HG03159 (cell line): ENCODE measurements around the gene ZNF468.
"Not testable (repeated sequence)": the region's sequence is repeated elsewhere in the genome, so short reads cannot be mapped to it uniquely, and the experiment has no call there.

Experiments used
- ATAC-seq: cut with Tn5 transposase; IDR thresholded peaks from one replicate; pipeline ENCODE4 v1.9.1; 2021; ENCODE audit warnings: mild to moderate bottlenecking, moderate library complexity; ENCODE audit not compliant: unreplicated experiment

Gene ZNF468

DNA sequence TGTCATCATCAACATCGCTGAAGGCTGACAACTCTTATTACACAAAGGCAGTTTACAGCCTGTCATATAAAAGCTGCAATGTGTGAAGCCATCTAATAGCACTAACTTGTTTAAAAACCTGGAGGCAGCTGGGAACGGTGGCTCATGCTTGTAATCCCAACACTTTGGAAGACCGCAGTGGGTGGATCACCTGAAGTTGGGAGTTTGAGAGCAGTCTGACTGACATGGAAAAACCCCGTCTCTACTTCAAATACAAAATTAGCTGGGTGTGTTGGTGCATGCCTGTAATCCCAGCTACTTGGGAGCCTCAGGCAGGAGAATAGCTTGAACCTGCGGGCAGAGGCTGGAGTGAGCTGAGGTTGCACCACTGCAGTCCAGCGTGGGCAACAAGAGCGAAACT is 27.6 kb downstream of the ZNF468 start:
- not testable (repeated sequence) for ATAC-seq

GRCh38 chr19:52825765-52826164 is 31.7 kb downstream of the ZNF468 start:
- no peak for ATAC-seq

- ATAC-seq, result no peak
Measured at GRCh38 chr19:52823676-52824075, 33.7 kb downstream of the ZNF468 start.

GRCh38 chr19:52821204-52821960 is 36.0 kb downstream of the ZNF468 start, which contains the start of gene ZNF28:
TSS of gene ZNF28 (minus strand) at chr19:52821633. CDS start at chr19:52817958, 3,675 bp downstream.
- ATAC-seq, result peak; percentile 96

DNA sequence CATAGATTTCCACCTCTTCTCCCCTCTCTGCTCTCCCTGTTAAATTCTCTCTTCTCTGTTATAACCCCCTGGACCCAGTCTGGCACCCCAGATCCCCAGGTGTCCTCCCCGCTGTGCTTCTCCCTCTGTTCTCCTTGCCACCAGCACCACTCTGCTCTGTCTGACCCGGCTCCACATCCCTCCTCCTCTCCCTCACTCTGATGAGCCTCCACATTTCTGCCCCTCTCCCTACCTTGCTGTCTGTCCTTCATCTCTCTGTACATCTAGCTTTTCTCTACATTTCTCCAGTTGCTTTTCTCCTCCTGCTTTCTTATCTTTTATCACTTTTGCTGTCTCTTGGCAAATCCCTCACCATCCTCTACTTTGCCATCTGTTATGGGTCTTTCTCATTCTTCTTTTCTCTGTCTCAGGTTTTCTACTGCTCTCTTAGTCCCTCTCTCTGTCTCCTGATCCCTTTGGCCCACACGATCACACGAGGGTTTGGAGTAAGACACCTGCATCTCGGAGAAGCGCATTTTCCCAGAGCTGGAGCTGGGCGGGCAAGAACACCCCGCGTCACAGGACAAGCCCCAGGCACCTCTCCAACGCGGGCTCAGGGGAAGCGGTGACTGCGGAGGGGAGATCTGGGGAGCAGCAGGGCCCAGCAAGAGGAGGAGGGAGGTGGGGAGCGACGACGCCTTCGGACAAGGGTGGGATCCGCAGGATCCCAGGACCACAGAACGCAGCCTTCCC is 36.8 kb downstream of the ZNF468 start:
- peak; percentile 22 for ATAC-seq

DNA sequence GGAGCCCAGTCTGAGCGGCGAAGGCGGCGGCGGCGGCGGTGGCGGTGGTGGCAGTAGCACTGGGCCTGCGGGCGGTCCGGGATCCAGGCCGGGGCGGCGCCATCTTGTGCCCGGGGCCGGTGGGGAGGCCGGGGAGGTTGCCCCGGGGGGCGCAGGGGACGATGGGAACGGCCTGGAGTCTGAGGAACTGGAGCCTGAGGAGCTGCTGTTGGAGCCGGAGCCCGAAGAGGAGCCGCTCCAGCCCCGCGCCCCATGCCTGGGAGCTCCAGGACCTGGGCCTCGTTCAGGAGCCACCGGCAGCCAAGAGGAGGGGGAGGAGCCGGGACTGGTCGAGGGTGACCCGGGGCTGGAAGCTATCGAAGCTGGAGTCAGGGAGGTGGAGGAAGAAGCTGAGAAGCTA is 47.6 kb downstream of the ZNF468 start:
- no peak for ATAC-seq

DNA sequence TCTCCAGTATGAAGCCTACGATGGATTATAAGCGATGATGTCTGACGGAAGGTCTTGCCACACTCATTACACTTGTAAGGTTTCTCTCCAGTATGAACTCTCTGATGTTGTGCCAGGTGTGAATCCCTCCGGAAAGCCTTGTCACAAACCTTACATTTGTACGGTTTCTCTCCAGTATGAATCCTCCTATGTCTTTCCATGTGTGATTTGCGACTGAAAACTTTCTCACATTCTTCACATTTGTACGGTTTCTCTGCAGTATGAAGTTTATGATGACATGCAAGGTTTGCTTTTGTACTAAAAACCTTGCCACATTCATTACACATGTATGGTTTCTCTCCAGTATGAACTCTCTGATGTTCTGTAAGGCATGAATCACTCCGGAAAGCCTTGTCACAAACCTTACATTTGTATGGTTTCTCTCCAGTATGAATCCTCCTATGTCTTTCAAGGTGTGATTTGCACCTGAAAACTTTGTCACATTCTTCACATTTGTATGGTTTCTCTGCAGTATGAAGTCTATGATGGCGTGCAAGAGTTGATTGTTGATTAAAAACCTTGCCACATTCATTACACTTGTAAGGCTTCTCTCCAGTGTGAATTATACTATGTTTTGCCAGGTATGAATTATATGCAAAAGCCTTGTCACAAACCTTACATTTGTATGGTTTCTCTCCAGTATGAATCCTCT is 57.3 kb downstream of the ZNF468 start:
- not testable (repeated sequence) for ATAC-seq

GRCh38 chr19:52789440-52789839 is 68.0 kb downstream of the ZNF468 start:
- no peak for ATAC-seq
